Gastrocnemius medialis (tissue), 4 donors: ENCODE results near the gene AGRN. TPM values are rescaled to one million over a fixed set of nuclear protein-coding genes. Genes with fewer than 3 reads are reported as not detected.

Experiments used
- ATAC-seq, 2 donors: fragments of 150-250 bp; one replicate each; pipeline ENCODE4 v1.9.1; 2016
- DNase-seq, 2 donors: peaks; one replicate each; pipeline ENCODE4 v3.0.0-alpha.2; 2019
- H3K27ac ChIP-seq, 4 donors: fragments of 200-600 bp; sonication (generic); 1 replicate in 1 of 4; 2 replicates in 3 of 4; pipeline ENCODE4 v1.5.1; 2016 to 2018; ENCODE audit warnings: mild to moderate bottlenecking in 2 of 4, moderate library complexity in 1 of 4
- H3K27me3 ChIP-seq, 3 donors: fragments of 200-600 bp; sonication (generic) in 2 of 3; 1 replicate in 1 of 3; 2 replicates in 2 of 3; pipeline versions ENCODE4 v1.5.1 to v1.6.0; 2016 to 2019; ENCODE audit warnings: mild to moderate bottlenecking in 1 of 3, moderate library complexity in 1 of 3
- H3K36me3 ChIP-seq, 2 donors: fragments of 200-600 bp; sonication (generic) in 1 of 2; one replicate each; pipeline ENCODE4 v1.5.1; 2017 to 2018
- H3K4me1 ChIP-seq, 2 donors: fragments of 200-600 bp; sonication (generic) in 1 of 2; one replicate each; pipeline ENCODE4 v1.5.1; 2016 to 2017; ENCODE audit warnings: mild to moderate bottlenecking in 2 of 2
- H3K4me3 ChIP-seq, 4 donors: fragments of 200-600 bp; sonication (generic) in 3 of 4; 1 replicate in 1 of 4; 2 replicates in 3 of 4; pipeline ENCODE4 v1.5.1; 2016 to 2019; ENCODE audit warnings: mild to moderate bottlenecking in 2 of 4
- H3K9me3 ChIP-seq, 3 donors: fragments of 200-600 bp; sonication (generic) in 2 of 3; 1 replicate in 1 of 3; 2 replicates in 2 of 3; pipeline ENCODE4 v1.5.1; 2016 to 2019
- CTCF ChIP-seq, 5 experiments: fragments of 450-650 bp in 3 of 5; fragments of 200-600 bp in 2 of 5; sonication (generic) in 2 of 5; IDR thresholded peaks in 4 of 5; conservative IDR thresholded peaks in 1 of 5; 1 replicate in 4 of 5; 2 replicates in 1 of 5; pipeline ENCODE4 v1.5.1; 2016 to 2019; ENCODE audit warnings: antibody characterized with exemption in 5 of 5, mild to moderate bottlenecking in 3 of 5, moderate library complexity in 3 of 5
- POLR2A ChIP-seq, 2 donors: fragments of 450-650 bp; IDR thresholded peaks; one replicate each; pipeline ENCODE4 v1.6.1; 2017; ENCODE audit warnings: antibody characterized with exemption in 2 of 2, mild to moderate bottlenecking in 2 of 2, moderate library complexity in 2 of 2
- in situ Hi-C, 4 donors: fragments of 200-750 bp; cut with MboI; loops; one replicate each; pipeline versions ENCODE4 v1.15.0 to v1.8.0; 2017; ENCODE audit warnings: low sequenced_read_pairs in 4 of 4
- intact Hi-C: fragments of 100-400 bp; cut with DNase I; formaldehyde crosslinking; loops from one replicate; pipeline ENCODE4 v1.15.1; 2023; ENCODE audit warnings: low total_unique reads
- total RNA-seq, 4 donors: library from RNA; depleted of rRNA; stranded (reverse); fragments of >200 nt; gene quantifications; one replicate each; pipeline versions ENCODE4 v1.1.0 to v1.2.3, GENCODE V29; 2016

The AGRN gene
- total RNA-seq, 4 donors from 2014 or later = 2.0 to 3.8 (median 3.1) TPM

- no peaks in the 10 kb centered on the region for H3K36me3 ChIP-seq
- no peak overlapping the region for H3K4me3 ChIP-seq
- no peak overlapping the region for H3K27ac ChIP-seq
- no peak for TF ChIP-seq CTCF (IDR thresholded peaks at IDR 0.05 in 4 of 5, conservative IDR thresholded peaks at IDR 0.05 in 1 of 5)
- TF ChIP-seq POLR2A (IDR thresholded peaks at IDR 0.05) = no peak
- H3K4me1 ChIP-seq = no peaks in the 10 kb centered on the region
- no peaks in the 10 kb centered on the region for H3K27me3 ChIP-seq
- in situ Hi-C loops (no loop called here), intact Hi-C loops (no loop called here)
- H3K9me3 ChIP-seq = no peaks in the 10 kb centered on the region
- DNase-seq (peak in 1 of 2 donors; percentile 5), ATAC-seq (no peak)
Measured at GRCh38 chr1:1088029-1088800, 68.3 kb downstream of the AGRN start.

- Histone ChIP-seq H3K27ac (no peak overlapping the region), H3K36me3 (no peaks in the 10 kb centered on the region), H3K4me1 (no peaks in the 10 kb centered on the region), H3K9me3 (no peaks in the 10 kb centered on the region), H3K4me3 (no peak overlapping the region), H3K27me3 (no peaks in the 10 kb centered on the region)
- TF ChIP-seq POLR2A (IDR thresholded peaks at IDR 0.05) (no peak), CTCF (IDR thresholded peaks at IDR 0.05 in 4 of 5, conservative IDR thresholded peaks at IDR 0.05 in 1 of 5) (no peak)
- DNase-seq = no peak
- in situ Hi-C loops (no loop called here), intact Hi-C loops (no loop called here)
- ATAC-seq = no peak
Measured at GRCh38 chr1:1088801-1089680, 69.1 kb downstream of the AGRN start.

- in situ Hi-C loops = no loop called here
- no peak overlapping the region for H3K27ac ChIP-seq
- H3K4me1 ChIP-seq = no peaks in the 10 kb centered on the region
- ATAC-seq (no peak), DNase-seq (peak in 1 of 2 donors; percentile 7)
- no peaks in the 10 kb centered on the region for H3K27me3 ChIP-seq
- intact Hi-C loops = no loop called here
- H3K9me3 ChIP-seq = no peaks in the 10 kb centered on the region
- no peak overlapping the region for H3K4me3 ChIP-seq
- no peak for TF ChIP-seq POLR2A (IDR thresholded peaks at IDR 0.05)
- H3K36me3 ChIP-seq = no peaks in the 10 kb centered on the region
Measured at GRCh38 chr1:1089731-1090423, 70.0 kb downstream of the AGRN start.

GRCh38 chr1:1090424-1091343 is 70.8 kb downstream of the AGRN start:
- DNase-seq = peak in 1 of 2 donors; percentile 8
- Histone ChIP-seq H3K36me3 (no peaks in the 10 kb centered on the region), H3K4me1 (no peaks in the 10 kb centered on the region), H3K27me3 (no peaks in the 10 kb centered on the region), H3K9me3 (no peaks in the 10 kb centered on the region), H3K4me3 (no peak overlapping the region), H3K27ac (no peak overlapping the region)
- in situ Hi-C loops = no loop called here
- TF ChIP-seq POLR2A (IDR thresholded peaks at IDR 0.05) (no peak), CTCF (IDR thresholded peaks at IDR 0.05 in 4 of 5, conservative IDR thresholded peaks at IDR 0.05 in 1 of 5) (no peak)
- intact Hi-C loops = no loop called here
- no peak for ATAC-seq
